Measurements from ENCODE around the gene LRRC27. TPM values are rescaled to one million over a fixed set of nuclear protein-coding genes. Genes with fewer than 3 reads are reported as not detected.

Gene LRRC27
- total and polyA plus RNA-seq, 4 experiments from 2014 or later = 0.90 to 3.8 (median 3.0) TPM

DNA sequence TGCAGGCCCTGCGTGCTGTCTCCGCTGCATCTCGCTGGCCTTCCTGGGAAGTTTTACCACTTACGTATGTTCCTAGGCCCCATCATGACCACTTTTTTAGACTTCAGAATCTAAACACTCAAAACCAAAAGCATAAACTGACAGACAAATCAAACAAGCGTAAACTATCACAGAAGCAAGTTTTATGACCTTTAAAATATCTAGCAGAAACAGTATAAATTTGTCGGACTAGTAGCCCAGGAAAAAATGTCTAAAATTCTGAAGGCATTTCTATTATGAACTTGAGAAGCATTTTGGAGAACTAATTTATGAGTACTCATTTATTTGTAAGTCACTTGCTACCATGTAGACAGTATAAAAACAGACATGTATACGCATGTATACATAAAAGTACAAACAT, 10.6 kb downstream of the LRRC27 start:
- intact Hi-C loops (cut with micrococcal nuclease) = no loop called here
- CTCF ChIA-PET (ENCODE audit: partially characterized antibody) = no interaction called here
- DNase-seq = no peak
- H3K4me1 ChIP-seq (ENCODE audit: insufficient read depth, low read length) = peaks cover under 1% of the 10 kb centered on the region
- H3K27ac ChIP-seq (ENCODE audit: low read depth, low read length) = no peak overlapping the region
- no peak overlapping the region for H3K27ac Mint-ChIP-seq
- POLR2A ChIA-PET (ENCODE audit: partially characterized antibody) = no interaction called here
- peaks cover under 1 to 3% (median 1%) of the 10 kb centered on the region in 4 donors for H3K4me1 Mint-ChIP-seq
- H3K9me3 ChIP-seq (ENCODE audit: control insufficient read depth in 1 of 2, low read length in 2 of 2) = no peaks in the 10 kb centered on the region
- no peaks in the 10 kb centered on the region for H3K36me3 ChIP-seq (ENCODE audit: insufficient read depth, low read length)
- H3K36me3 Mint-ChIP-seq = peaks cover 7 to 23% of the 10 kb centered on the region in 2 donors
- peaks cover 2 to 13% (median 3%) of the 10 kb centered on the region in 8 donors for H3K9me3 Mint-ChIP-seq
- no peak overlapping the region for H3K4me3 Mint-ChIP-seq
- no peak overlapping the region for H3K4me3 ChIP-seq (ENCODE audit: low read length in 2 of 2)
- H3K27me3 Mint-ChIP-seq = no peaks in the 10 kb centered on the region
- H3K27me3 ChIP-seq (ENCODE audit: insufficient read depth, low read length) = no peaks in the 10 kb centered on the region

DNA sequence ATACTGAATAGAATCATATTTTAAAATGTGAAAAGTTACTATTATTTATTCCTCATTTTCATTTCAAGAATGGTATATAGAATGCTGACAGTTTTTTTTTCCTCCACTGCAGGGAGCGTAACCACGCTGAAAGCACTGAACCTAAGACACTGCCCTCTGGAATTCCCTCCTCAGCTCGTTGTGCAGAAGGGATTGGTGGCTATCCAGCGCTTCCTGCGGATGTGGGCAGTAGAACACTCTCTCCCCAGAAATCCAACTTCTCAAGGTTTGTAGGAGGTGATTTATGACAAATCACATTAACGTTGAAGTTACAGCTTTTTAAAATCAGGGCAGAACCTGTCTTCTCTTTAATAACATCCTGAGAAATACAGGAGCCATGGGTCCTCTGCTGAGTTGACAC, 12.4 kb downstream of the LRRC27 start:
- CTCF ChIA-PET (ENCODE audit: partially characterized antibody) = interaction anchor here (1.6 kb wide), 1 partner anchor 9 kb away, joined by 5 read pairs; no protein-coding TSS in a partner anchor
- Mint-ChIP-seq H3K36me3 (peaks cover 7 to 23% of the 10 kb centered on the region in 2 donors), H3K27me3 (no peaks in the 10 kb centered on the region), H3K4me3 (no peak overlapping the region), H3K9me3 (peaks cover 2 to 13% (median 3%) of the 10 kb centered on the region in 8 donors), H3K27ac (no peak overlapping the region), H3K4me1 (no peaks in the 10 kb centered on the region)
- Histone ChIP-seq H3K4me3 (ENCODE audit: low read length in 2 of 2) (no peak overlapping the region), H3K4me1 (ENCODE audit: insufficient read depth, low read length) (no peaks in the 10 kb centered on the region), H3K36me3 (ENCODE audit: insufficient read depth, low read length) (no peaks in the 10 kb centered on the region), H3K27ac (ENCODE audit: low read depth, low read length) (no peak overlapping the region), H3K9me3 (ENCODE audit: control insufficient read depth in 1 of 2, low read length in 2 of 2) (no peaks in the 10 kb centered on the region), H3K27me3 (ENCODE audit: insufficient read depth, low read length) (no peaks in the 10 kb centered on the region)
- intact Hi-C loops (cut with micrococcal nuclease) = no loop called here
- POLR2A ChIA-PET (ENCODE audit: partially characterized antibody) = no interaction called here
- DNase-seq = no peak

DNA sequence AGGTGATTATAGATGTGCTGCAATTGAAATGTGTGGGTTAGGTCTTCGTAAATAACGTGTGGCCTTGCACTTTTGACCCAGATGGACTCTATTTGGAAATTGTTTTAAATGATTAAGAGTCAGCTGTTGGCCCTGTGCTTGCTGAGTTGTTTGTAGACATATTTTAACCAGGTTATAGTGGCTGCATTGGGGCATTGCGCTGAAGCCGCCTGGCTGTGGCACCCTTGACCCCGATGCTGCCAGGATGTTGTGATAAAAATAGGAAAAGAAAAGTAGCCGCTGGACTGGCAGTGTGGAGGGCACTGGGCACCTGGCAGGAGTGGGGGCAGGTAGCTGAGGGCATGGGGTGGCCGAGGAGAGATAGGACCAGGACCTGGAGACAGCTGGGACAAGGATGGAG, 13.4 kb downstream of the LRRC27 start:
- no peak overlapping the region for H3K4me3 ChIP-seq (ENCODE audit: low read length in 2 of 2)
- no peak overlapping the region for H3K27ac ChIP-seq (ENCODE audit: low read depth, low read length)
- H3K9me3 ChIP-seq (ENCODE audit: control insufficient read depth in 1 of 2, low read length in 2 of 2) = no peaks in the 10 kb centered on the region
- no peaks in the 10 kb centered on the region for H3K36me3 ChIP-seq (ENCODE audit: insufficient read depth, low read length)
- no peak overlapping the region for H3K4me3 Mint-ChIP-seq
- no peaks in the 10 kb centered on the region for H3K4me1 ChIP-seq (ENCODE audit: insufficient read depth, low read length)
- H3K27me3 Mint-ChIP-seq = no peaks in the 10 kb centered on the region
- intact Hi-C loops (cut with micrococcal nuclease) = no loop called here
- H3K27me3 ChIP-seq (ENCODE audit: insufficient read depth, low read length) = no peaks in the 10 kb centered on the region
- H3K4me1 Mint-ChIP-seq = no peaks in the 10 kb centered on the region
- DNase-seq = no peak
- ChIA-PET POLR2A (ENCODE audit: partially characterized antibody) (no interaction called here), CTCF (ENCODE audit: partially characterized antibody) (no interaction called here)
- H3K36me3 Mint-ChIP-seq = peaks cover 7 to 19% of the 10 kb centered on the region in 2 donors
- H3K9me3 Mint-ChIP-seq = peaks cover 2 to 13% (median 3%) of the 10 kb centered on the region in 8 donors
- H3K27ac Mint-ChIP-seq = peak overlapping the region in 1 of 7 donors; percentile 42

DNA sequence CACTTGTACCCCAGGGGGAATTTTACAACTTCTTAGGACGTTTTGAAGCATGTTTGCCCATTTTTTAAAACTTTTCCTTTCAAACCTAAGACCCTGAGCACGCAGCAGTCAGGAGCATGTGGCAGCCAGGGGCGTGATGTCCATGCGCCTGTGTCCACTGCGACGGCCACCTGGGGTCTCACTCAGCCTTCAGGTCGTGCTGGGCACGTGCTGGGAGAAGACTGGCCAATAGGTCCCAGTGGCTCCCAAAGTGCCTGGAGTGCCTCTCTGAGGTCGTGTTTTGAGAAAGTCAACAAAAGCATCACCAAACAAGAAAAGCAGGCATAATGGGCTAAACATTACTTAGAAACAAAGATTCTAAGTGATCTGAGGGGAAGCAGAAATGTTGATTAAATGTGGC, 14.8 kb downstream of the LRRC27 start:
- H3K27ac Mint-ChIP-seq = no peak overlapping the region
- H3K27me3 Mint-ChIP-seq = no peaks in the 10 kb centered on the region
- CTCF ChIA-PET (ENCODE audit: partially characterized antibody) = no interaction called here
- H3K4me3 ChIP-seq (ENCODE audit: low read length in 2 of 2) = no peak overlapping the region
- no peaks in the 10 kb centered on the region for H3K27me3 ChIP-seq (ENCODE audit: insufficient read depth, low read length)
- H3K27ac ChIP-seq (ENCODE audit: low read depth, low read length) = no peak overlapping the region
- no peaks in the 10 kb centered on the region for H3K4me1 ChIP-seq (ENCODE audit: insufficient read depth, low read length)
- POLR2A ChIA-PET (ENCODE audit: partially characterized antibody) = no interaction called here
- no peak for DNase-seq
- H3K36me3 ChIP-seq (ENCODE audit: insufficient read depth, low read length) = no peaks in the 10 kb centered on the region
- H3K4me3 Mint-ChIP-seq = no peak overlapping the region
- peaks cover 0 to 7% (median 2%) of the 10 kb centered on the region in 8 donors for H3K9me3 Mint-ChIP-seq
- intact Hi-C loops (cut with micrococcal nuclease) = no loop called here
- H3K4me1 Mint-ChIP-seq = no peaks in the 10 kb centered on the region
- H3K9me3 ChIP-seq (ENCODE audit: control insufficient read depth in 1 of 2, low read length in 2 of 2) = no peaks in the 10 kb centered on the region
- peaks cover 6 to 14% of the 10 kb centered on the region in 2 donors for H3K36me3 Mint-ChIP-seq

DNA sequence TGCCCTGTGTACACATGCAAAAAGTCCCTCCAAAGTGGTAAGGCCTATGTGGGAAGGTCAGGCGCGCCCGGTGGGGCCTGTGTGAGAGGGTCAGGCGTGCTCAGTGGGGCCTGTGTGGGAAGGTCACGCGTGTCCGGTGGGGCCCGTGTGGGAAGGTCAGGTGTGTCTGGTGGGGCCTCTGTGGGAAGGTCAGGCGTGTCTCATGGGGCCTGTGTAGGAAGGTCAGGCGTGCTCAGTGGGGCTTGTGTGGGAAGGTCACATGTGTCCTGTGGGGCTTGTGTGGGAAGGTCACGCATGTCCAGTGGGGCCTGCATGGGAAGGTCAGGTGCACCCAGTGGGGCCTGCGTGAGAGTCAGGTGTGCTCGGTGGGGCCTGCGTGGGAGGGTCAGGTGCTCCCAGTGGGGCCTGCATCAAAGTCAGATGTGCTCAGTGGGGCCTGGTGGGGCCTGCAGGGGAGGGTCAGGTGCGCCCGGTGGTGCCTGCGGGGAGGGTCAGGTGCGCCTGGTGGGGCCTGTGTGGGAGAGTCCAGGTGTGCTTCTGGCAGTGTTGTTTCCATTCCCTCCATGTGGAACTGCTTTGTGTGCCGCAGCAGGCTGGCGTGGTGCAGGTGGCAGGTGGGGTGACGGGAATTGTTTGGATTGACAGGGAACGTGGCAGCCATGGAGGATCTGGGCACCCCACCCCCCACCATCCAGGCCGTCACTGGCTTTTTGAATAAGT, 15.4 kb downstream of the LRRC27 start:
- ChIA-PET POLR2A (ENCODE audit: partially characterized antibody) (no interaction called here), CTCF (ENCODE audit: partially characterized antibody) (interaction anchor here (1.2 kb wide), 1 partner anchor 15 kb away, joined by 4 read pairs; no protein-coding TSS in a partner anchor)
- no peaks in the 10 kb centered on the region for H3K36me3 ChIP-seq (ENCODE audit: insufficient read depth, low read length)
- Mint-ChIP-seq H3K4me3 (no peak overlapping the region), H3K4me1 (no peaks in the 10 kb centered on the region), H3K27me3 (no peaks in the 10 kb centered on the region), H3K36me3 (peaks cover 2 to 9% of the 10 kb centered on the region in 2 donors), H3K27ac (no peak overlapping the region), H3K9me3 (peaks cover 0 to 3% (median under 1%) of the 10 kb centered on the region in 8 donors)
- no peak overlapping the region for H3K4me3 ChIP-seq (ENCODE audit: low read length in 2 of 2)
- H3K27me3 ChIP-seq (ENCODE audit: insufficient read depth, low read length) = no peaks in the 10 kb centered on the region
- H3K4me1 ChIP-seq (ENCODE audit: insufficient read depth, low read length) = no peaks in the 10 kb centered on the region
- no peak overlapping the region for H3K27ac ChIP-seq (ENCODE audit: low read depth, low read length)
- H3K9me3 ChIP-seq (ENCODE audit: control insufficient read depth in 1 of 2, low read length in 2 of 2) = no peaks in the 10 kb centered on the region
- no peak for DNase-seq
- intact Hi-C loops (cut with micrococcal nuclease) = no loop called here

DNA sequence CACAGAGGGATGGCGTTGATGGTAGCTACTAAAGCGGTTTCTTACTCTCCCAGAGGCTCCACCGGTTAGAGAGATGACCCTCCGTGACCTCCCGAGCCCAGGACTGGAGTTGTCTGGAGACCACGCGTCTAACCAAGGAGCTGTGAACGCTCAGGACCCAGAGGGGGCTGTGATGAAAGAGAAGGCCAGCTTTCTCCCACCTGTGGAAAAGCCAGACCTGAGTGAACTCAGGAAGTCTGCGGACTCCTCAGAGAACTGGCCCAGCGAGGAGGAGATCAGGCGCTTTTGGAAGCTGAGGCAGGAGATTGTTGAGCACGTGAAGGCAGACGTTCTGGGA, 15.9 kb downstream of the LRRC27 start:
- no peaks in the 10 kb centered on the region for H3K27me3 Mint-ChIP-seq
- Histone ChIP-seq H3K9me3 (ENCODE audit: control insufficient read depth in 1 of 2, low read length in 2 of 2) (no peaks in the 10 kb centered on the region), H3K36me3 (ENCODE audit: insufficient read depth, low read length) (no peaks in the 10 kb centered on the region), H3K27me3 (ENCODE audit: insufficient read depth, low read length) (no peaks in the 10 kb centered on the region), H3K27ac (ENCODE audit: low read depth, low read length) (no peak overlapping the region), H3K4me1 (ENCODE audit: insufficient read depth, low read length) (no peaks in the 10 kb centered on the region), H3K4me3 (ENCODE audit: low read length in 2 of 2) (no peak overlapping the region)
- H3K27ac Mint-ChIP-seq = no peak overlapping the region
- intact Hi-C loops (cut with micrococcal nuclease) = no loop called here
- no peak overlapping the region for H3K4me3 Mint-ChIP-seq
- ChIA-PET POLR2A (ENCODE audit: partially characterized antibody) (no interaction called here), CTCF (ENCODE audit: partially characterized antibody) (interaction anchor here (1.2 kb wide), 1 partner anchor 14 kb away, joined by 4 read pairs; no protein-coding TSS in a partner anchor)
- DNase-seq = no peak
- H3K9me3 Mint-ChIP-seq = no peaks in the 10 kb centered on the region
- H3K4me1 Mint-ChIP-seq = peaks cover 0 to 4% (median 2%) of the 10 kb centered on the region in 4 donors
- H3K36me3 Mint-ChIP-seq = peaks cover 1 to 5% of the 10 kb centered on the region in 2 donors

DNA sequence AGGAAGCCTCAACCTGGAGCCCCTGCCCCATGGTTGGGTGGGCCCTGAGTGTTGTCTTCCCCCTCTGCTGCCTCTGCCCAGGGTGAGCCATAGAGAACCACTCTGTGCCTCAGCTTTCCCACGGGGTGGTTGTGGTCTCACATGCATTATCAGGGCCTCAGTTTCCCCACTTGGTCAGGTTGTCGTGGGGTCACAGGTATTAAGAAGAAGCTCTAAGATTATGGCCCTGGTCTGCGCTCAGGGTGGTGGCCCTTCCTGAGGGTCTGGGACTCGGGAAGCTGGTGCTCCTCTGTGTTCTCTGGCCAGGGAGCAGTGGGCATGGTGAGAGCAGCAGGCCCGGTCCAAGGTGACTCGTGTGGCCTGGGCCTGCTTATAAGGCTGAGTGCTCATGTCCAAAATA, 17.8 kb downstream of the LRRC27 start:
- H3K4me1 Mint-ChIP-seq = peaks cover 0 to 8% (median 3%) of the 10 kb centered on the region in 4 donors
- no peaks in the 10 kb centered on the region for H3K27me3 Mint-ChIP-seq
- POLR2A ChIA-PET (ENCODE audit: partially characterized antibody) = no interaction called here
- no peak overlapping the region for H3K4me3 Mint-ChIP-seq
- H3K27ac Mint-ChIP-seq = no peak overlapping the region
- Histone ChIP-seq H3K27me3 (ENCODE audit: insufficient read depth, low read length) (no peaks in the 10 kb centered on the region), H3K4me1 (ENCODE audit: insufficient read depth, low read length) (no peaks in the 10 kb centered on the region), H3K27ac (ENCODE audit: low read depth, low read length) (no peak overlapping the region), H3K36me3 (ENCODE audit: insufficient read depth, low read length) (no peaks in the 10 kb centered on the region), H3K9me3 (ENCODE audit: control insufficient read depth in 1 of 2, low read length in 2 of 2) (no peaks in the 10 kb centered on the region), H3K4me3 (ENCODE audit: low read length in 2 of 2) (no peak overlapping the region)
- H3K9me3 Mint-ChIP-seq = no peaks in the 10 kb centered on the region
- no peak for DNase-seq
- peaks cover 1 to 2% of the 10 kb centered on the region in 2 donors for H3K36me3 Mint-ChIP-seq
- intact Hi-C loops (cut with micrococcal nuclease) = loop anchor here (5.0 kb wide), 1 partner anchor 42 kb away; the partner anchor contains the start of gene STK32C
- CTCF ChIA-PET (ENCODE audit: partially characterized antibody) = interaction anchor here (0.9 to 1.3 kb wide), 2 partner anchors 11 kb away, joined by 3 to 5 read pairs; no protein-coding TSS in a partner anchor

Data from CD4-positive, alpha-beta memory T cell (primary cell).